Measurements from ENCODE around the gene WDR44. TPM values are rescaled to one million over a fixed set of nuclear protein-coding genes. Genes with fewer than 3 reads are reported as not detected.

WDR44 gene
- total and polyA plus RNA-seq, 10 of the 15 experiments (the other 5 are each of a cell fraction or from before 2014, with no cell fraction given): 3.4 to 14.0 (median 11.6) TPM

GRCh38 chrX:118360429-118361125, 14.7 kb downstream of the WDR44 start:
- Histone ChIP-seq H4K20me1 (ENCODE audit: control insufficient read depth, insufficient read depth) (no peaks in the 10 kb centered on the region), H3K27ac (ENCODE audit: control insufficient read depth, insufficient read depth) (no peak overlapping the region), H3K79me2 (ENCODE audit: control insufficient read depth, insufficient read depth, low read length) (peaks cover 8% of the 10 kb centered on the region), H3K9me3 (replicated peaks; ENCODE audit: control insufficient read depth, insufficient read depth, low read length) (no peaks in the 10 kb centered on the region), H3K9ac (ENCODE audit: control insufficient read depth, insufficient read depth, low read length) (no peak overlapping the region), H3K36me3 (ENCODE audit: control insufficient read depth in 2 of 2, insufficient read depth in 2 of 2, low read length in 1 of 2) (no peaks in the 10 kb centered on the region), H3K4me3 (no peak overlapping the region), H3K27me3 (replicated peaks in 1 of 2; ENCODE audit: control insufficient read depth in 2 of 2, insufficient read depth in 2 of 2, low read length in 1 of 2) (no peaks in the 10 kb centered on the region), H3K4me2 (ENCODE audit: control insufficient read depth, insufficient read depth) (no peak overlapping the region), H2AFZ (ENCODE audit: control insufficient read depth, low read depth, low read length) (no peak overlapping the region), H3K4me1 (ENCODE audit: control insufficient read depth, insufficient read depth, low read length) (no peaks in the 10 kb centered on the region)
- DNase-seq (ENCODE audit: low read depth, low spot score): no peak
- ChIA-PET POLR2A (no interaction called here), SMC1A (ENCODE audit: uncharacterized antibody, unreplicated experiment) (no interaction called here), CTCF (interaction anchor here (1.8 kb wide), 1 partner anchor 238 kb away, joined by 4 read pairs; no protein-coding TSS in a partner anchor), RAD21 (ENCODE audit: unreplicated experiment) (interaction anchor here (2.2 kb wide), 1 partner anchor 15 kb away, joined by 4 read pairs; the partner anchor contains the start of gene WDR44)
- intact Hi-C loops (cut with micrococcal nuclease; ENCODE audit: unreplicated experiment): no loop called here
- BruUV-seq (replicated peaks): no TSS peak
- ATAC-seq: no peak; the same call in 2 of the 3 replicates
- in situ Hi-C loops (cut with MboI): no loop called here
- 57% methylated on average over 3 of the region's 3 CpGs for WGBS (ENCODE audit: insufficient coverage, insufficient replicate concordance, low lambda C conversion rate, missing lambda C conversion rate)
- no peak for TF ChIP-seq ZBTB11 (CRISPR knock-in tag; IDR thresholded peaks at IDR 0.05)
- TF ChIP-seq BCLAF1 (IDR thresholded peaks at IDR 0.05): no peak
- TF ChIP-seq BRCA1 (IDR thresholded peaks at IDR 0.05; ENCODE audit: low read depth, low read length): no peak
- no peak for TF ChIP-seq BCL3 (IDR thresholded peaks at IDR 0.05; ENCODE audit: borderline replicate concordance, insufficient read depth, low read depth, low read length, poor library complexity, severe bottlenecking)
- no peak for FAIRE-seq

Measured in GM12878 (cell line).